ENCODE results near the gene SUSD1. TPM values are rescaled to one million over a fixed set of nuclear protein-coding genes. Genes with fewer than 3 reads are reported as not detected.

The SUSD1 gene
- total RNA-seq, 4 donors from 2014 or later, result 2.6 to 6.2 (median 3.4) TPM

- DNase-seq (ENCODE audit: low spot score in 2 of 2), result peak in 1 of 2 donors; percentile 6
- no peak overlapping the region for H3K4me3 ChIP-seq (ENCODE audit: low read depth, poor library complexity, severe bottlenecking)
- WGBS, 2 donors, result 73 to 75% methylated on average over 1 of the region's 1 CpG
- intact Hi-C loops (cut with DNase I; ENCODE audit: low total_unique reads), result no loop called here
- no peak for TF ChIP-seq CTCF (IDR thresholded peaks at IDR 0.05)
- no peak for TF ChIP-seq POLR2A (IDR thresholded peaks at IDR 0.05)
Measured at GRCh38 chr9:112125951-112126388, 49.1 kb downstream of the SUSD1 start.

GRCh38 chr9:112124156-112124555 lies 50.9 kb downstream of the SUSD1 start:
- intact Hi-C loops (cut with DNase I; ENCODE audit: low total_unique reads), result no loop called here
- TF ChIP-seq CTCF (IDR thresholded peaks at IDR 0.05) (no peak), POLR2A (IDR thresholded peaks at IDR 0.05) (no peak)
- peak in 1 of 2 donors; percentile 25 for DNase-seq (ENCODE audit: low spot score in 2 of 2)
- no peak overlapping the region for H3K4me3 ChIP-seq (ENCODE audit: low read depth, poor library complexity, severe bottlenecking)
- 93 to 96% methylated on average over 5 of the region's 5 CpGs for WGBS, 2 donors

GRCh38 chr9:112121633-112122032 lies 53.5 kb downstream of the SUSD1 start:
- DNase-seq (ENCODE audit: low spot score in 2 of 2), result no peak
- no peak overlapping the region for H3K4me3 ChIP-seq (ENCODE audit: low read depth, poor library complexity, severe bottlenecking)
- 90 to 93% methylated on average over 4 of the region's 4 CpGs for WGBS, 2 donors
- TF ChIP-seq CTCF (IDR thresholded peaks at IDR 0.05) (no peak), POLR2A (IDR thresholded peaks at IDR 0.05) (no peak)
- intact Hi-C loops (cut with DNase I; ENCODE audit: low total_unique reads), result no loop called here

GRCh38 chr9:112120439-112120925 lies 54.6 kb downstream of the SUSD1 start:
- DNase-seq (ENCODE audit: low spot score in 2 of 2), result no peak
- 48 to 61% methylated on average over 2 of the region's 2 CpGs for WGBS, 2 donors
- TF ChIP-seq CTCF (IDR thresholded peaks at IDR 0.05) (no peak), POLR2A (IDR thresholded peaks at IDR 0.05) (no peak)
- intact Hi-C loops (cut with DNase I; ENCODE audit: low total_unique reads), result no loop called here
- no peak overlapping the region for H3K4me3 ChIP-seq (ENCODE audit: low read depth, poor library complexity, severe bottlenecking)

- no peak overlapping the region for H3K4me3 ChIP-seq (ENCODE audit: low read depth, poor library complexity, severe bottlenecking)
- 78 to 89% methylated on average over 6 of the region's 6 CpGs for WGBS, 2 donors
- intact Hi-C loops (cut with DNase I; ENCODE audit: low total_unique reads), result no loop called here
- TF ChIP-seq CTCF (IDR thresholded peaks at IDR 0.05), result no peak
- no peak for TF ChIP-seq POLR2A (IDR thresholded peaks at IDR 0.05)
- DNase-seq (ENCODE audit: low spot score in 2 of 2), result peak in 1 of 2 donors; percentile 28
Measured at GRCh38 chr9:112120030-112120341, 55.1 kb downstream of the SUSD1 start.

Measured in lower leg skin (tissue), 4 donors.